HG02642 (cell line): ENCODE measurements around the gene ZNF205.

Experiments
- ATAC-seq: cut with Tn5 transposase; IDR thresholded peaks from one replicate; pipeline ENCODE4 v1.9.1; 2021; ENCODE audit warnings: mild to moderate bottlenecking; ENCODE audit not compliant: unreplicated experiment, poor library complexity

The ZNF205 gene

GRCh38 chr16:3147046-3147756, 34.8 kb downstream of the ZNF205 start:
- ATAC-seq: no peak

GRCh38 chr16:3147757-3148104, 35.3 kb downstream of the ZNF205 start:
- no peak for ATAC-seq

- no peak for ATAC-seq
These were observed 36.1 kb downstream of the ZNF205 start for GRCh38 chr16:3148256-3149192.

GRCh38 chr16:3149193-3149530, 36.8 kb downstream of the ZNF205 start:
- no peak for ATAC-seq

- ATAC-seq: peak; percentile 11
These were observed 37.4 kb downstream of the ZNF205 start for GRCh38 chr16:3149630-3150345.

- ATAC-seq: peak; percentile 80
These were observed 38.2 kb downstream of the ZNF205 start for GRCh38 chr16:3150346-3151218.

GRCh38 chr16:3152027-3152276, 39.6 kb downstream of the ZNF205 start:
- no peak for ATAC-seq

- ATAC-seq: no peak
These were observed 40.0 kb downstream of the ZNF205 start for GRCh38 chr16:3152277-3152990.

GRCh38 chr16:3152991-3153368, 40.6 kb downstream of the ZNF205 start:
- ATAC-seq: no peak

GRCh38 chr16:3155181-3155580, 42.8 kb downstream of the ZNF205 start:
- ATAC-seq: no peak

- ATAC-seq: no peak
These were observed 43.6 kb downstream of the ZNF205 start for GRCh38 chr16:3155972-3156371.

GRCh38 chr16:3157229-3158025, 45.0 kb downstream of the ZNF205 start:
- ATAC-seq: no peak

- ATAC-seq: no peak
These were observed 45.7 kb downstream of the ZNF205 start for GRCh38 chr16:3158026-3158509.

GRCh38 chr16:3158510-3159314, 46.3 kb downstream of the ZNF205 start:
- ATAC-seq: peak; percentile 53

GRCh38 chr16:3161235-3162018, 49.0 kb downstream of the ZNF205 start:
- no peak for ATAC-seq

GRCh38 chr16:3164121-3164991, 52.0 kb downstream of the ZNF205 start:
- ATAC-seq: no peak
